Neural cell (in vitro differentiated cells): Measurements from ENCODE around the gene KNSTRN. TPM values are rescaled to one million over a fixed set of nuclear protein-coding genes. Genes with fewer than 3 reads are reported as not detected.

ENCODE experiments used
- H2AFZ ChIP-seq: fragments of 200-600, 300-800 bp; sonication (generic), shearing (Covaris generic); 2 replicates; pipeline ENCODE4 v1.6.0; 2014; ENCODE audit warnings: low read depth, mild to moderate bottlenecking, antibody characterized with exemption, low read length, moderate library complexity
- H3F3A ChIP-seq: fragments of 200-600 bp; shearing (Covaris generic); 2 replicates; pipeline ENCODE4 v1.6.1; 2016; ENCODE audit warnings: mild to moderate bottlenecking, moderate library complexity, mixed read lengths, antibody characterized with exemption, low read length; ENCODE audit not compliant: insufficient read depth, poor library complexity, severe bottlenecking
- H3K27ac ChIP-seq: fragments of 200-600, 300-800 bp; sonication (generic), shearing (Covaris generic); 2 replicates; pipeline ENCODE4 v1.5.1; 2014; ENCODE audit warnings: mild to moderate bottlenecking, low read length, moderate library complexity
- H3K27me3 ChIP-seq: fragments of 300-800, 200-600 bp; sonication (generic), shearing (Covaris generic); 2 replicates; pipeline ENCODE4 v1.6.0; 2014; ENCODE audit warnings: mild to moderate bottlenecking, low read depth, low read length, moderate library complexity; ENCODE audit not compliant: insufficient read depth
- H3K36me3 ChIP-seq: fragments of 300-800, 200-600 bp; sonication (generic), shearing (Covaris generic); 2 replicates; pipeline ENCODE4 v1.5.1; 2014; ENCODE audit warnings: mild to moderate bottlenecking, antibody characterized with exemption, low read length, moderate library complexity; ENCODE audit not compliant: insufficient read depth
- H3K4me2 ChIP-seq: fragments of 300-800, 200-600 bp; sonication (generic), shearing (Covaris generic); 2 replicates; pipeline ENCODE4 v1.6.0; 2014; ENCODE audit warnings: mild to moderate bottlenecking, low read length
- H3K4me3 ChIP-seq: fragments of 300-800, 200-600 bp; sonication (generic), shearing (Covaris generic); 2 replicates; pipeline ENCODE4 v1.5.1; 2014; ENCODE audit warnings: mild to moderate bottlenecking, low read length, moderate library complexity
- H3K79me2 ChIP-seq: fragments of 200-600 bp; shearing (Covaris generic); replicated peaks from 2 replicates; pipeline ENCODE4 v1.6.0; 2014; ENCODE audit warnings: mild to moderate bottlenecking, low read length, moderate library complexity; ENCODE audit not compliant: insufficient read depth
- H3K9ac ChIP-seq: fragments of 300-800, 200-600 bp; sonication (generic), shearing (Covaris generic); 2 replicates; pipeline ENCODE4 v1.6.1; 2016; ENCODE audit warnings: mild to moderate bottlenecking, low read length, mixed read lengths
- H3K9me2 ChIP-seq: fragments of 200-600 bp; shearing (Covaris generic); 2 replicates; pipeline ENCODE4 v1.6.1; 2016; ENCODE audit warnings: mild to moderate bottlenecking, low read length, mixed read lengths; ENCODE audit not compliant: insufficient read depth
- H3K9me3 ChIP-seq: fragments of 200-600, 300-800 bp; sonication (generic), shearing (Covaris generic); 2 replicates; pipeline ENCODE4 v1.6.1; 2016; ENCODE audit warnings: mild to moderate bottlenecking, mixed run types, low read length, moderate library complexity, mixed read lengths
- H4K20me1 ChIP-seq: fragments of 200-600 bp; shearing (Covaris generic); 2 replicates; pipeline ENCODE4 v1.6.1; 2016; ENCODE audit warnings: mild to moderate bottlenecking, mixed run types; ENCODE audit not compliant: insufficient read depth
- EP300 ChIP-seq: fragments of 450-650 bp; conservative IDR thresholded peaks from 2 replicates; pipeline ENCODE4 v1.6.1; 2014; ENCODE audit warnings: antibody characterized with exemption, mild to moderate bottlenecking, moderate library complexity; ENCODE audit not compliant: poor library complexity, severe bottlenecking
- EZH2 ChIP-seq: fragments of 200-600, 300-800 bp; shearing (Covaris generic), sonication (generic); IDR thresholded peaks from 2 replicates; pipeline ENCODE4 v1.6.1; 2014; ENCODE audit warnings: antibody characterized with exemption, low read length, borderline replicate concordance, mild to moderate bottlenecking; ENCODE audit not compliant: insufficient read depth, poor library complexity, severe bottlenecking
- MXI1 ChIP-seq: fragments of 450-650 bp; conservative IDR thresholded peaks from 2 replicates; pipeline ENCODE4 v1.6.1; 2014; ENCODE audit warnings: antibody characterized with exemption, mild to moderate bottlenecking; ENCODE audit not compliant: poor library complexity, severe bottlenecking
- POLR2AphosphoS5 ChIP-seq: IDR thresholded peaks from 2 replicates; pipeline ENCODE4 v1.6.1; 2012
- RAD21 ChIP-seq: fragments of 450-650 bp; conservative IDR thresholded peaks from 2 replicates; pipeline ENCODE4 v1.6.1; 2014; ENCODE audit warnings: antibody characterized with exemption, mild to moderate bottlenecking, moderate library complexity
- REST ChIP-seq: IDR thresholded peaks from 2 replicates; pipeline ENCODE4 v1.6.1; 2012; ENCODE audit warnings: borderline replicate concordance
- SMC3 ChIP-seq: fragments of 450-650 bp; conservative IDR thresholded peaks from 2 replicates; pipeline ENCODE4 v1.6.1; 2014; ENCODE audit warnings: antibody characterized with exemption, mild to moderate bottlenecking, moderate library complexity; ENCODE audit not compliant: poor library complexity
- TAF1 ChIP-seq: IDR thresholded peaks from 2 replicates; pipeline ENCODE4 v1.6.1; 2012; ENCODE audit warnings: low read depth
- polyA plus RNA-seq: library from polyadenylated mRNA; depleted of rRNA; stranded (reverse); fragments of >200 nt; gene quantifications from 2 replicates; pipeline ENCODE4 v1.2.3, GENCODE V29; 2014
- TF ChIP-seq, protein P1 (sequence below): fragments of 450-650 bp; IDR thresholded peaks from 2 replicates; pipeline ENCODE4 v1.5.1; 2014; ENCODE audit warnings: antibody characterized with exemption, mild to moderate bottlenecking, moderate library complexity; ENCODE audit not compliant: poor library complexity, severe bottlenecking

The KNSTRN gene
- polyA plus RNA-seq, 1 donor from 2014 or later = 38.3 TPM

DNA sequence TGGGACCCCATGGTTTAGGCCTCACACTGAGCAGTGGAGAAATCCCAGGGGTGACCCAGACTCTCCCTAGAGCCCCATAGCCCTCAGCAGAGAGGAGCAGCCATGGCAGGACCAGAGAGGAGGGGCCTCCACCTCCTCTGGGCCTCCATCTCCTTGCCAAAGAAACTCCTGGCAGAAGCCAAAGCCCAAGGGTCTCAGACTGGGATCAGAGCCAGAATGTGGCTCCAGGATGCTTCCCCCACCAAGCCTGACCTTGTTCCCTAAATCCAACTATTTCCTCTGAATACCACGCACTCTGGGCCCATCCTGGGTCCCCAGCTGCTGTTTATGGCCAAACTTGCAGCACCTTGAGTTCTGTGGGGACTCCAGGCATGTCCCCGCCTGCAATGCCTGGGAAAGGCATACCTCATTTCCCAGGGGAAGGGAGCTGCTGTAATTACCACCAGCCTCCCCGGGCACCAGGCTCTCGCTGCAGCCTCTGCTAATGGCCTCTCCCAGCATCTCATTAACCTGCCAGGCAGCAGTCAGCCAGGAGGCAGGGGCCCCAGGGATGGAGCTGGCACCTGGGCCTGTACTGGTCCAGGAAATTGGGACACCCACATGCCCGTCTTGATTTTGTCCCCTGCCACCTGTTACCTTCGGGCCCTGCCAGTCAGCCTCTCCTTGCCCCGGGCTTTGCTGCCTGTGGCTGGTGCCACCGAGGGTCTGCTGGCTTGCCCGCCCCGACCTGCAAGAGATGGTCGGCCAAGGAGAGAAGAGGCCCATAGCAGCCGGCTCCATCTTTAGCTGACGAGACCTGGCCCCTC is 46.4 kb upstream of the KNSTRN start:
- Histone ChIP-seq H3K4me2 (no peak overlapping the region), H3K9me3 (no peaks in the 10 kb centered on the region)
- TF ChIP-seq, protein P1, sequence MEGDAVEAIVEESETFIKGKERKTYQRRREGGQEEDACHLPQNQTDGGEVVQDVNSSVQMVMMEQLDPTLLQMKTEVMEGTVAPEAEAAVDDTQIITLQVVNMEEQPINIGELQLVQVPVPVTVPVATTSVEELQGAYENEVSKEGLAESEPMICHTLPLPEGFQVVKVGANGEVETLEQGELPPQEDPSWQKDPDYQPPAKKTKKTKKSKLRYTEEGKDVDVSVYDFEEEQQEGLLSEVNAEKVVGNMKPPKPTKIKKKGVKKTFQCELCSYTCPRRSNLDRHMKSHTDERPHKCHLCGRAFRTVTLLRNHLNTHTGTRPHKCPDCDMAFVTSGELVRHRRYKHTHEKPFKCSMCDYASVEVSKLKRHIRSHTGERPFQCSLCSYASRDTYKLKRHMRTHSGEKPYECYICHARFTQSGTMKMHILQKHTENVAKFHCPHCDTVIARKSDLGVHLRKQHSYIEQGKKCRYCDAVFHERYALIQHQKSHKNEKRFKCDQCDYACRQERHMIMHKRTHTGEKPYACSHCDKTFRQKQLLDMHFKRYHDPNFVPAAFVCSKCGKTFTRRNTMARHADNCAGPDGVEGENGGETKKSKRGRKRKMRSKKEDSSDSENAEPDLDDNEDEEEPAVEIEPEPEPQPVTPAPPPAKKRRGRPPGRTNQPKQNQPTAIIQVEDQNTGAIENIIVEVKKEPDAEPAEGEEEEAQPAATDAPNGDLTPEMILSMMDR = no peak
- TF ChIP-seq SMC3 (no peak), POLR2AphosphoS5 (no peak), RAD21 (no peak), EP300 (no peak), REST (no peak)

GRCh38 chr15:40336744-40337122 is 45.8 kb upstream of the KNSTRN start:
- Histone ChIP-seq H3K4me3 (no peak overlapping the region), H3K9me3 (no peaks in the 10 kb centered on the region), H3K9ac (no peak overlapping the region), H2AFZ (no peak overlapping the region), H3K4me2 (no peak overlapping the region), H3K27ac (no peak overlapping the region), H3F3A (no peaks in the 10 kb centered on the region), H3K79me2 (no peaks in the 10 kb centered on the region), H3K9me2 (no peaks in the 10 kb centered on the region), H3K36me3 (no peaks in the 10 kb centered on the region), H3K27me3 (no peaks in the 10 kb centered on the region), H4K20me1 (no peaks in the 10 kb centered on the region)
- TF ChIP-seq TAF1 (no peak), RAD21 (no peak), EZH2 (no peak), REST (no peak), EP300 (no peak), POLR2AphosphoS5 (no peak), SMC3 (no peak), MXI1 (no peak)
- TF ChIP-seq, protein P1 = no peak

More for the DNA sequence above, 46.4 kb upstream of the KNSTRN start:
- no peaks in the 10 kb centered on the region for H3F3A ChIP-seq
- no peak overlapping the region for H2AFZ ChIP-seq
- no peak overlapping the region for H3K9ac ChIP-seq
- H3K9me2 ChIP-seq = no peaks in the 10 kb centered on the region
- no peak overlapping the region for H3K27ac ChIP-seq
- H3K79me2 ChIP-seq = no peaks in the 10 kb centered on the region
- H3K27me3 ChIP-seq = no peaks in the 10 kb centered on the region
- no peak overlapping the region for H3K4me3 ChIP-seq
- H3K36me3 ChIP-seq = no peaks in the 10 kb centered on the region
- H4K20me1 ChIP-seq = no peaks in the 10 kb centered on the region
